ENCODE data around the gene GPR42.
"Not testable (repeated sequence)": the region's sequence is repeated elsewhere in the genome, so short reads cannot be mapped to it uniquely, and the experiment has no call there.

The GPR42 gene

DNA sequence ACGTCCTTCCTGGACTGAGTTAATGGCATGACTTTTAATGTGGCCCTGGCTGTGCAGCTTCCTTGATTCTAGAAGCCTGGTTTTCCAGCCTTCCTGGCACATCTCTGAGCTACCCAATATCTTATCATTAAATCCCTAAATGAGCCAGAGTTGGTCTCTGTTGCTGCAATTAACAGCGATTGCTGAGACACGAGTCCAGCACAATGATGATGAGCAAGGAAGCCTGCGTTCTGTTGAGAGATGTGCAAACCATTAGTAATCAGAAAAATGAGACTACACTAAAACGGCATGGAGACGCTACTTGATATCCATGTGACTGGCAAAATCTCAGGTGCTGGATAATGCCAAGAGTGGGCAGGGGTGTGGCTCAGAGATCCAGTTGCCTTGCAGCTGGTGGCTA lies 26.2 kb downstream of the GPR42 start:
- DNase-seq = no peak

DNA sequence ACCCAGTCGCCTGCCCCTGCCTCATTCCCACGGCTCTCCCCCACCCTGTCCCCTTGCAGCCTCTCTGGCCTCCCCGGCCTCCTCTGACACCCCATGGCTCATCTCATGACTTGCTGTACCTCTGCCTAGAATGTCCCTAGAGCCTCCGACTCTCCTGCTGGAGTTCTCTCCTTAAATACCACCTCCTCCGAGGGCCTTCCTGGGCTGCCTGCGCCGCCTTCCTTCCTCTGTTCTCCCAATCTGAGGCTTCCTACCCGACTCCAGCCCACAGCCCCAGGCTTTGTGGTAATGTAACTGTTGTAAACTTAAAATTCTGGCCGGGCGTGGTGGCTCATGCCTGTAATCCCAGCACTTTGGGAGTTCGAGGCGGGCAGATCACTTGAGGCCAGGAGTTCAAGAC lies 27.7 kb downstream of the GPR42 start:
- DNase-seq = no peak

DNA sequence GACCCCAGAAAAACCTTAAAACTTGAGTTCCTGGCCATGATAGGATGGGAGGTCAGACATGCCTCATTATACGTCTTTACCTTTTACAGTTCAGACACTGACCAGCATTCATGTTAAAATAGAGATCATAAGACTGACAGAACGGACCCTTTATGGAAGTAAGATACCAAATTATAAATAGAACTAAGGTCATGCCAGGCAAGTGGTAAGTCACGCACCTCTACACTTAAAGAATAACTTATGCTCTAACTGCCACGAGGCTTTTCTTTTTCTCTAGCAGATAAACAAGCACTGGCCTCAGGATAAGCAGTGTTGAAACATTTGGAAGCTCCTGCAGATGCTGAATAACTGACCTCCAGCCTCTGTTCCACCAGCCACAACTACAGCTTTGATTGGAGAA lies 28.4 kb downstream of the GPR42 start:
- DNase-seq = no peak

GRCh38 chr19:35399948-35400772 lies 29.3 kb downstream of the GPR42 start:
- no peak for DNase-seq

GRCh38 chr19:35400773-35401100 lies 29.9 kb downstream of the GPR42 start:
- no peak for DNase-seq

DNA sequence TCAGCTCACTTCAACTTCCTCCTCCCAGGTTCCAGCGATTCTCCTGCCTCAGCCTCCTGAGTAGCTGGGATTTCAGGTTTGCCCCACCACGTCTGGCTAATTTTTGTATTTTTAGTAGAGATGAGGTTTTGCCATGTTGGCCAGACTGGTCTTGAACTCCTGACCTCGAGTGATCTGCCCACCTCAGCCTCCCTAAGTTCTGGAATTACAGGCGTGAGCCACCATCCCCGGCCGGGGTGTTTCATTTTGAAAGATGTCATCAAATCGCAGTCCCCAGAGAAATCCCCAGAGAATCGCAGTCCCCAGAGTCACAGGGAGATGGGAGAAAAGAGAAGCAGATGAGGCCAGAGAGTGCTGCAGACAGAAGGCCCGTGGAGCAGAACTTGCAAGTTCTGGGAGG lies 30.5 kb downstream of the GPR42 start:
- not testable (repeated sequence) for DNase-seq

DNA sequence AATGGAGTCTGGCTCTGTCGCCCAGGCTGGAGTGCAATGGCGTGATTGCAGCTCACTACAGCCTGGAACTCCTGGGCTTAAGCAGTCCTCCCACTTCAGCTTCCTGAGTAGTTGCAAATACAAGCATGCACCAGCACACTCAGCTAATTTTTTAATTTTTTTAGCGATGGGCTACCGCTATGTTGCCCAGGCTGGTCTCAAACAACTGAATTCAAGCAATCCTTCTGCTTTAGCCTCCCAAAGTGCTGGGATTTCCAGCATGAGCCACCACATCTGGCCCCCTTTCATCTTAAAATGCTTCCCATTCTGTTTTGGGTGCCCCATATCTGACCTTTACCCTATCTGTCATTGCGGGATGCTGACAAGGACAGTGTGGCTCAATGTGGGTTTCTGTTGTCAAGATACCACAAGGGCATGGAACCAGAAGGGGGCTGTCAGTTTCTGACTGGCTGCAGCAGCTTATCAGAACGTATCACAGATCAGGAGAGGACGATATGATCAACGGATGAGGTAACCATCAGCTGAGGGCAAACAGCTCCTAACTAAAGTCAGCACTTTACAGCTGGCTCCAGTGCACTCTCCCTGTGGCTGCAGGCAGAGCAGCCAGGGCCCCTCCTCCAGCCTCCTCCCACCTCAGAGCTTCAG lies 32.4 kb downstream of the GPR42 start:
- DNase-seq = no peak

DNA sequence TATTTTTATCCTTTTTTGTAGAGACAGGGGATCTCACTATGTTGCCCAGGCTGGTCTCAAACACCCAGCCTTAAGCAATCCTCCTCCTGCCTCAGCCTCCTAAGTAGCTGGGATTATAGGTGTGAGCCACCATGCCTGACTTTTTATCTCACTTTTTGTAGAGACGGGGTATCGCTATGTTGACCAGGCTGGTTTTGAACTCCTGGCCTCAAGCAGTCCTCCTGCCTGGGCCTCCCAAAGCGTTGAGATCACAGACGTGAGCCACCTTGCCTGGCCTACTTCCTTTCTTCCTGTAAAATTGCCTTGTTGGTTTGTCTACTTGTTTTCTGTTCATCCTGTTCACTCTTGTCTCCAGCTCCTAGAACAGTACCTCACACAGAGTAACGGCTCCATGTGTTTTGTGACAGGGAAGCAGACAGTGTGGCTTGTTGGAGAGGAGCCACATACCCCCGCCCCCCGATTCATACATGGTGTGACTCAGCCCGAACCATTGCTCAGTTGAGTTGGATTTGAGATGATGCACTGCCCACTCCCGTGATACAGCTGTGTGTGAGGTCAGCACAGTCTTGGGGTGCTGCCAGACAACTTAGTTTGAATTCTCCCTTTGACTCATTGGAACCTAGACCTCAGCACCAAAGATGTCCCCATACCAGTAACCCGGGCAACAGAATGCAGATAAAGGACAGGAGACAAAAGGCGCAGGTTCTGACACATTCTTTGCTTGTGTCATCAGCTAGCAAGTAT lies 34.2 kb downstream of the GPR42 start:
- no peak for DNase-seq

- no peak for DNase-seq
These were observed 36.8 kb downstream of the GPR42 start for GRCh38 chr19:35407619-35408018.

- DNase-seq = no peak
These were observed 37.7 kb downstream of the GPR42 start for GRCh38 chr19:35408284-35409171.

- no peak for DNase-seq
These were observed 38.3 kb downstream of the GPR42 start for GRCh38 chr19:35409191-35409590.

DNA sequence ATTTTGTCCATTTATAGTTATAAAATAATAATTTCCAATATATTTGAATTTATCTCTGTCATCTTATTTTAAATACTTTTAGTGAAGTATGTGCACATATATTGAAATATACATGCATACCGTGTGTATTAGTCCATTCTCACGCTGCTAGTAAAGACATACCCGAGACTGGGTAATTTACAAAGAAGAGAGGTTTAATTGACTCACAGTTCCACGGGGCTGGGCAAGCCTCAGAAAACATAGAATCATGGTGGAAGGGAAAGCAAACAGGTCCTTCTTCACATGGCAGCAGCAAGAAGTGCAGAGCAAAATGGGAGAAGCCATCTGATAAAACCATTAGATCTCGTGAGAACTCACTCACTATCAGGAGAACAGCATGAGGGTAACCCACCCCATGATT lies 39.6 kb downstream of the GPR42 start:
- no peak for DNase-seq

GRCh38 chr19:35414442-35414841 lies 43.6 kb downstream of the GPR42 start:
- DNase-seq = no peak

DNA sequence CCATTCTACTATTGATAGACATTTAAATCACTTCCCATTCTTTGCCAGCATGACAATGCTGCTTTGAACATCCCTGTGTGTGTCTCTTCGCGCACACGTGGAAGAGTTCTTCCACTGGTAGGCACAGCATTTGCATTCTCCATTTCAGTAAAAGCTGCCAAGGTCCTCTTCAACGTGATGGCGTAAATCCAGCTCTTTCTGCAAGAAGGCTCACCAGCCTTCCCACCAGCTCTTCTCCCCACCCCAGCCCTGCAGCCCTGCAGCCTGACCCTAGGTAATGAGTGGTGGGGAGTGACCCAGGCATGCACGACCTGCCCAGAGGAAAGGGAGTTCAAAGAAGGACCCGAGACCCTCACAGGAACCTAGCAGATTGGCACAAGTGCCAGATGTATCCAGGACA lies 45.5 kb downstream of the GPR42 start:
- DNase-seq = no peak

DNA sequence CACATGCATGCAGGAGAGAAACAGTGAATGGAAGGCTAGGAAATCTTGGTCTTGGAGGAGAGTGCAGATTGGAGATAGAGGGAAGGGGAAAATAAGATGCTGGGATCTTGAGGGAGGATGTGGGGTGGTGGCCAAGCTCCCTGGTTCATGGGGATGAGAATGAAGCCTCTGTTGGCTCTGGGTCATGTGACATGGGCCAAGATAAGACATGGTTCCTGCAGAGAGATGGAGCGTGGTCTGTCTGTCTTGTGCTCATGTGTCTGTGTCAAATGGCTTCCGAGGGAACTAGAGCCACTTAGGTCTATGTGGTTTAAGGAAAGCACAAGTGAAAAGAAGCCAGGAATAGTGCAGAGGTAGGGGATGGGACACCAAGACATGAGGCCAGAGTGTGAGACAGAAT lies 46.4 kb downstream of the GPR42 start:
- no peak for DNase-seq

DNA sequence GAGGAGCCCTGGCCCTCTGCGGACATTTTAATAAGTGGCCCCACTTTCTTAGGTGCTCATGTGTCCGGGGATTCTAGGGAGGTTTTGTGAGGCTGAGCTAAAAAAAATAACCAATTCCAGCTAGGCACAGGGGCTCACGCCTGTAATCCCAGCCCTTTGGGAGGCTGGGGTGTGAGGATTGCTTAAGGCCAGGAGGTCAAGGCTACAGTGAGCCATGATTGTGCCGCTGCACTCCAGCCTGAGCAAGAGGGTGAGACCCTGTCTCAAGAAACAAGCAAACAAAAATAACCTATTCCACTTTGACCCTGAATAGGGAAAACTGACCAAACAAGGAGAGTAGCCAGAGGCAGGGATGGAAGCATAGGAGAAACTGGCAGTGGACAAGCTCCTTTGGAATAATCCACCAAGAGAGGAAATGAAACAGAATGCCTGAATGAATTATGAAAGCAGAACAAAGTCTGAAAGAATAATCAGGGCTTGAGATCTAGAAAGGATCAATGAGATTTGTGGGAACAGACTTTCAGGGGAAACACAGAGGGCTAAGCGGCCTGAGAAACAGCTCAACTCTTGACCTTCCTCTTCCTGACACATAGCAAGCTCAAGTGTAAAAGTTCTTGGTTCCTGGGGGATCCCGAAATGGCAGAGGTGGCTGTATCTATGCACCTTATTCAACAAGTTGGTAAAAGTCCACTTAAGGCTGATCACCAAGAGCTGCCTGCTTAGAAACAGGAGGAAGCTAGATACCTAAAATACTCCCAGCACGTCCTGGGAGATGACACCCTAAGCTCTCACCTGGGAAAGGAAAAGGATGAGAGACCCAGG lies 47.1 kb downstream of the GPR42 start:
- DNase-seq = no peak

- no peak for DNase-seq
These were observed 48.2 kb downstream of the GPR42 start for GRCh38 chr19:35419046-35419445.

DNA sequence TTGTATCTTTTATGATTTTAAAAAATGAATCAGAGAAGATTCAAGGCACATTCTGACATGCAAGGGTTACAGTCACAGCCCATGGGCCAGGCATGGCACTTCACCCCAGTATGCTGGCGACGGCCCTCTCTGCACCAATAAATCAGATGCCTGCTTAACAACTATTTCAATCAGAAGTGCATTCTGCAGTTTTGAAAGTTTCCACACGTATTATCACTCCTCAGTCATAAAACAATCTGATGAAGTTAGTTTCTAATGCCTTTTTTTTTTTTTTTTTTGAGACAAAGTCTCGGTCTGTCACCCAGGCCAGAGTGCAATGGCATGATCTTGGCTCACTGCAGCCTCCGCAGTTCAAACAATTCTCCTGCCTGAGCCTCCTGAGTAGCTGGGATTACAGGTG lies 48.9 kb downstream of the GPR42 start:
- DNase-seq = no peak

DNA sequence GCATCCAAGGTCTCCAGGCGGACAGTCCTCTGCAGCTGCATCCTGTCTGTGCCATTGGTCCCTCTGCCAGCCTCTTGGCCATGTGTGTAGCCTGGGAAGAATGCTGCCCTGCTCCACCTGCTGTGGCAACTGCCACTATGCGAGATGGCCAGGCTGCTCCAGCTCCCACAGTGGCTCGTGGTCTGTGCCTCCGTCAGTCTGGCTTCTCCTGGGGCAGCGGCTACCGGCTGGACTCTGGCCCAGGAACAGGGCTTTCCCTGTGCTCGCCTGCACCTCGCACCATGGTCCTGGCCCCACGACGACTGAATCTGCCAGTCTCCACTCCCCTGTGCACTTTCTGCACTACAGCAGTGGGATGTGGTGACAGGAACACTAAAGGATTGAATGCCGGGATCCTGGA lies 50.5 kb downstream of the GPR42 start:
- no peak for DNase-seq
